ENCODE measurements around the gene FAM118B. TPM values are rescaled to one million over a fixed set of nuclear protein-coding genes. Genes with fewer than 3 reads are reported as not detected.

Gene FAM118B
- total and polyA plus RNA-seq, 2 experiments from 2014 or later, result 13.7 to 33.9 TPM

DNA sequence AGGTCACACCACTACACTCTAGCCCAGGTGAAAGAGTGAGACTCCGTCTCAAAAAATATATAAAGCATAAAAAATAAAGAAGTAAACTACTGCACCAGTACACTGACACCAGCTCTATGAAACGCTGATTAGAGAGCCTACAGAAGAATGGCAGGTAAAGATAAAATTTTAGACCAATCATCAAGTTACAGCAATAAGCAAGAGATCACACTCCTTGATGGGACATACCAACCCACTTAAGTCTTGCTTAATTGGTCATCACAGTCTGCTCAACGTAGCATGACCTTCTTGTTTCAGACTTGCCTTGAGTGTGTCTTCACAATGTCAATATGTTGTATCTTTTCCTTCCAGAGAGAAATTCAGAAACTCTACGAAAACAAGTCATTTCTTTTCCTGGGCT lies 44.6 kb downstream of the FAM118B start:
- Histone ChIP-seq H3K9me3 (ENCODE audit: low read depth) (no peaks in the 10 kb centered on the region), H3K4me3 (no peak overlapping the region), H3K36me3 (peaks cover 34% of the 10 kb centered on the region), H3K27me3 (no peaks in the 10 kb centered on the region), H3K4me1 (ENCODE audit: low read depth) (no peaks in the 10 kb centered on the region), H3K27ac (no peak overlapping the region)
- no peak for DNase-seq (ENCODE audit: low read depth in 1 of 2, low spot score in 1 of 2)
- TF ChIP-seq, protein P1, sequence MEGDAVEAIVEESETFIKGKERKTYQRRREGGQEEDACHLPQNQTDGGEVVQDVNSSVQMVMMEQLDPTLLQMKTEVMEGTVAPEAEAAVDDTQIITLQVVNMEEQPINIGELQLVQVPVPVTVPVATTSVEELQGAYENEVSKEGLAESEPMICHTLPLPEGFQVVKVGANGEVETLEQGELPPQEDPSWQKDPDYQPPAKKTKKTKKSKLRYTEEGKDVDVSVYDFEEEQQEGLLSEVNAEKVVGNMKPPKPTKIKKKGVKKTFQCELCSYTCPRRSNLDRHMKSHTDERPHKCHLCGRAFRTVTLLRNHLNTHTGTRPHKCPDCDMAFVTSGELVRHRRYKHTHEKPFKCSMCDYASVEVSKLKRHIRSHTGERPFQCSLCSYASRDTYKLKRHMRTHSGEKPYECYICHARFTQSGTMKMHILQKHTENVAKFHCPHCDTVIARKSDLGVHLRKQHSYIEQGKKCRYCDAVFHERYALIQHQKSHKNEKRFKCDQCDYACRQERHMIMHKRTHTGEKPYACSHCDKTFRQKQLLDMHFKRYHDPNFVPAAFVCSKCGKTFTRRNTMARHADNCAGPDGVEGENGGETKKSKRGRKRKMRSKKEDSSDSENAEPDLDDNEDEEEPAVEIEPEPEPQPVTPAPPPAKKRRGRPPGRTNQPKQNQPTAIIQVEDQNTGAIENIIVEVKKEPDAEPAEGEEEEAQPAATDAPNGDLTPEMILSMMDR (IDR thresholded peaks at IDR 0.05; ENCODE audit: low read depth, low read length), result no peak

DNA sequence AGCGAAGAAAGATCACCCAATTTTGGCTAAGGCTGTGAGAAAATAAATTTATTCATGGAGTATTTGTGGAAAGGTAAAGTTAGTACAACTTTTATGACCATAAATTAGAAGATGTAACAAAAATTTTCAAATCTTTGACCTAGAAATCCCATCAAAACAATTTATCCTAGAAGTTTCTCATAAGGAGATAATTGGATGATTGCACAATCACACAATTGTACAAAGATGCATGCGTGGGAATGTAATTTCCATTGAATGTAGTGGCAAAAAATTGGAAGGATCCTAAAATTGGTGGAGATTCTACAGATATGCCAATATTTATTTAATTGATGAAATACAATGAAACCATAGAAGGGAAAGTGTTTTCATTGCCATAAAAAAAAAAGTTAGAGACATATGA lies 45.6 kb downstream of the FAM118B start:
- Histone ChIP-seq H3K9me3 (ENCODE audit: low read depth) (no peaks in the 10 kb centered on the region), H3K4me3 (no peak overlapping the region), H3K27ac (no peak overlapping the region), H3K36me3 (peaks cover 43% of the 10 kb centered on the region), H3K4me1 (ENCODE audit: low read depth) (no peaks in the 10 kb centered on the region), H3K27me3 (no peaks in the 10 kb centered on the region)
- DNase-seq (ENCODE audit: low read depth in 1 of 2, low spot score in 1 of 2), result no peak
- TF ChIP-seq, protein P1 (IDR thresholded peaks at IDR 0.05; ENCODE audit: low read depth, low read length), result no peak

DNA sequence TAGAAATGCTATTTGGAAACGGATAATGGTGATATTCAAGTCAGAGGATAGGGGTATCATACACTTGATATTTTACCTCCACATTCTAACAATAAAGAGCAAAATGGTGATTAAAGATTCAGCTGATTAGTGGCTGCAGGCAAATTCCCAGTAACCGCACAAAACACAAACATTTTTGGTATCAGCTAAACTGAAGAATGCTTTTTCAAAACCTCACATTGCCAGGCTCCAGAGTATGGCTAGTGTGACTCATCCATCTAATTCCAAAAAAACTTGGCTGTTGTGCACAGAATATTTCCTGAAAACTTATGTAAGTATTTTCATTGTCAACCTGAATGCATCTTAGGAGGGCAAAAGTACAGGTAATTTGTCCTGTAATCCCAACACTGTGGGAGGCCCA lies 46.2 kb downstream of the FAM118B start:
- Histone ChIP-seq H3K36me3 (peaks cover 49% of the 10 kb centered on the region), H3K27me3 (no peaks in the 10 kb centered on the region), H3K27ac (no peak overlapping the region), H3K9me3 (ENCODE audit: low read depth) (no peaks in the 10 kb centered on the region), H3K4me3 (no peak overlapping the region), H3K4me1 (ENCODE audit: low read depth) (no peaks in the 10 kb centered on the region)
- TF ChIP-seq, protein P1 (IDR thresholded peaks at IDR 0.05; ENCODE audit: low read depth, low read length), result no peak
- peak in 1 of 2 donors; percentile 62 for DNase-seq (ENCODE audit: low read depth in 1 of 2, low spot score in 1 of 2)

DNA sequence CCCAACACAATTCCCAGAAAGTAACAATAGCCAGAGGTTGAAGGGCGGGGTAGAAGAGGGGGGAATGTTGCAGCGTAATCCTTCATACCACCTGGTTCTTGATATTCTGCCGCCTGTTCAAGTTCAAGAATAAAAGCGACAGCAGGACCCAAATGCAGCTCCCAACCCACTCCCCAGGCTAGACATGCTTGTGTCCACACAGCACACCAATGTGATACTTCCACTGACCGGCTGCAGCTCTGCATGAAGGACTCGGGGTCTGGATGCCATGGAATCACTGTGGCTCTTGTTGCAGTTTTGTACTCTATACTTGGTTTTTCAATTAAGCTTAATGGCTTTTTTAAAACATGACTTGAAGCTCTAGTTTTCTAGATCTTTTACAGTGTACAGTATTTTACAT lies 50.6 kb downstream of the FAM118B start:
- TF ChIP-seq, protein P1 (IDR thresholded peaks at IDR 0.05; ENCODE audit: low read depth, low read length), result no peak
- no peak overlapping the region for H3K4me3 ChIP-seq
- H3K4me1 ChIP-seq (ENCODE audit: low read depth), result no peaks in the 10 kb centered on the region
- no peaks in the 10 kb centered on the region for H3K27me3 ChIP-seq
- no peaks in the 10 kb centered on the region for H3K9me3 ChIP-seq (ENCODE audit: low read depth)
- DNase-seq (ENCODE audit: low read depth in 1 of 2, low spot score in 1 of 2), result no peak
- peaks cover 78% of the 10 kb centered on the region for H3K36me3 ChIP-seq
- H3K27ac ChIP-seq, result peak overlapping the region; percentile 36

DNA sequence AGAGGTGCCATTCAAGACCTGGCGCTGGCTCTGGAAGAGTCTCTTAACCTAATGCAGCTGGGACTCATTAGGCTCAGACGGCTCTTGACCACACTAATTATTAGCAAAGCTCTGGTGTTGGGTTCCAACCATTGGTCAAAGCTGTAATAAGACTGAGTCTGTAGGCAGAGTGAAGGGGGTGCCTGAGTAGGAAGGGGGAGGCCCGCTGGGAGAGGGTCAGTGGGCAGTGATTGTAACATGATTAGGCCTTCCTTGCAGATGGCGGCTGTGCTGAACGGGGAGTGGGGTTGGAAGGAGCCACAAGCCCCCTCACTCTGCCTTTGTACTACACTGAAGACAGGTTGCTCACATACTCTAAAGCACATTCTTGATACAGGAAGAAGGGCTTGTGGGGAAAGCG lies 51.9 kb downstream of the FAM118B start:
- TF ChIP-seq, protein P1 (IDR thresholded peaks at IDR 0.05; ENCODE audit: low read depth, low read length), result no peak
- H3K9me3 ChIP-seq (ENCODE audit: low read depth), result no peaks in the 10 kb centered on the region
- no peak overlapping the region for H3K4me3 ChIP-seq
- no peak for DNase-seq (ENCODE audit: low read depth in 1 of 2, low spot score in 1 of 2)
- peaks cover 67% of the 10 kb centered on the region for H3K36me3 ChIP-seq
- H3K27me3 ChIP-seq, result no peaks in the 10 kb centered on the region
- H3K27ac ChIP-seq, result no peak overlapping the region
- peaks cover 4% of the 10 kb centered on the region for H3K4me1 ChIP-seq (ENCODE audit: low read depth)

DNA sequence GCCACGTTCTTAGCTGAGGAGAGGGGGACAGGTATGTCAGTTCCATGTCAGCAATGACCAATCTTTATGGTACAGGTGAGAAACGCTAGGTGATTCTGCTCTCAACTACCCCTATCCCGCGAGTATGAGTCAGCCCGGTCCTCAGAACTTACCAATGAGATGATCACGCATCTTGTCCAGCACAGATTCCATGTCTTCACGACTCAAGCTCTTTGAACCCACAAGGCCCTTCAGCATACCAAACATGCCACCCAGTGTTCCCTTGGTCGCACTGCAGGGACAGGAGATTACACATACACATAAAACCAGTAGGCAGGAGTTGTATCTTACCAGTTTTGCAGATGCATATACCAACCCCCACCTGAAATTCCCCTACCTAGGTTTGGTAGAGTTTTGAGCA lies 54.2 kb downstream of the FAM118B start:
- peak in 1 of 2 donors; percentile 20 for DNase-seq (ENCODE audit: low read depth in 1 of 2, low spot score in 1 of 2)
- TF ChIP-seq, protein P1 (IDR thresholded peaks at IDR 0.05; ENCODE audit: low read depth, low read length), result no peak
- Histone ChIP-seq H3K36me3 (peaks cover 63% of the 10 kb centered on the region), H3K27ac (no peak overlapping the region), H3K4me1 (ENCODE audit: low read depth) (peaks cover 4% of the 10 kb centered on the region), H3K4me3 (no peak overlapping the region), H3K9me3 (ENCODE audit: low read depth) (no peaks in the 10 kb centered on the region), H3K27me3 (no peaks in the 10 kb centered on the region)

Data from cardiac muscle cell (in vitro differentiated cells and primary cell).